Prostate gland (tissue), 2 donors: ENCODE data around the gene CARS1. TPM values are rescaled to one million over a fixed set of nuclear protein-coding genes. Genes with fewer than 3 reads are reported as not detected.
A peak's percentile ranks its signal among the peaks of the same experiment; 100 is the strongest.

Experiments
- DNase-seq: peaks from one replicate; pipeline ENCODE4 v3.0.0-alpha.2; 2019; ENCODE audit warnings: low spot score
- H3K27ac ChIP-seq, 2 donors: fragments of 200-600 bp; sonication (generic); 2 replicates each; pipeline ENCODE4 v1.5.1; 2017 to 2019
- H3K27me3 ChIP-seq: fragments of 200-600 bp; sonication (generic); replicated peaks from 2 replicates; pipeline ENCODE4 v1.5.1; 2019; ENCODE audit not compliant: insufficient read depth
- H3K36me3 ChIP-seq, 2 donors: fragments of 200-600 bp; sonication (generic); 1 replicate in 1 of 2; 2 replicates in 1 of 2; pipeline versions ENCODE4 v1.5.1 to v1.8.1; 2017 to 2019
- H3K4me1 ChIP-seq: fragments of 200-600 bp; sonication (generic); replicated peaks from 2 replicates; pipeline ENCODE4 v1.5.1; 2019
- H3K4me3 ChIP-seq, 2 donors: fragments of 200-600 bp; sonication (generic); 2 replicates each; pipeline ENCODE4 v1.5.1; 2017 to 2019
- H3K9me3 ChIP-seq: fragments of 200-600 bp; sonication (generic); 2 replicates; pipeline ENCODE4 v1.5.1; 2017
- POLR2A ChIP-seq: fragments of 450-650 bp; IDR thresholded peaks from one replicate; pipeline ENCODE4 v1.6.1; 2016; ENCODE audit warnings: antibody characterized with exemption, mild to moderate bottlenecking
- POLR2AphosphoS5 ChIP-seq: sonication (generic); formaldehyde crosslinking; IDR thresholded peaks from one replicate; pipeline ENCODE4 v1.6.1; 2017; ENCODE audit warnings: antibody characterized with exemption
- WGBS: methylation state at CpG from one replicate; pipeline ENCODE4 v1.1.5; 2018; 5-methylcytosine and 5-hydroxymethylcytosine counted together
- intact Hi-C: fragments of 100-400 bp; cut with DNase I; formaldehyde crosslinking; loops from one replicate; pipeline ENCODE4 v1.14.2; 2022
- total RNA-seq, 2 donors: library from RNA; depleted of rRNA; stranded (reverse); fragments of >200 nt; gene quantifications; one replicate each; pipeline ENCODE4 v1.1.0, GENCODE V29; 2016
- TF ChIP-seq, protein P1 (sequence below), 4 experiments: fragments of 200-600 bp in 2 of 4; fragments of 450-650 bp in 2 of 4; sonication (generic) in 2 of 4; IDR thresholded peaks; 1 replicate in 3 of 4; 2 replicates in 1 of 4; pipeline ENCODE4 v1.5.1; 2016 to 2019; ENCODE audit warnings: antibody characterized with exemption in 4 of 4, mild to moderate bottlenecking in 2 of 4, moderate library complexity in 2 of 4

CARS1 gene
- total RNA-seq, 2 donors from 2014 or later, result 25.6 to 28.9 TPM

DNA sequence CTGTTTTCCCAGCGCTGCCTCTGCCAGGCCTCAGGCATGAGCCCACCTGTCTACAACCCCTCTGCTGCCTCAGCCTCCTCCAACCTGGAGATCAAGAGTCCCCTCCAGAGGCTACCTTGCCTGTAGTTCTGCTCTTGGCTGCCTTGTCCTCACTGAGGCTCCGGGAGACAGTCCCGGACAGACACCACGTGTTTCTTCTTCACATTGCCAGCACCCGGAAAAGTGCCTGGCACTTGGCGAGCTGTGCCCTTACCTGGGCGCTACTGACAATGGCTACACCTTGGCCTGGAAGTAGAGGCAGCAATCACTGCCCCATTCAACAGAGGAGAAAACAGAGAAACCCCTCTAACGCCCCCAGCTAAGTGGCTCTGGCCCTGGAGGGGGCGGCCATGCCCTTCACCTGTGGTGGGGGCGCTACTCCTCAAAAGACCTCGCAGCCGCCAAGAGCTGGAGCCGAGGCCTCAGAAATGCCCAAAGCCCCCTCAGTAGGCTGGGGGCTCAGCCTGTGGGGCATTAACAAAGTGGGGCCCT lies 62.1 kb downstream of the CARS1 start:
- H3K36me3 ChIP-seq, result no peaks in the 10 kb centered on the region
- intact Hi-C loops, result no loop called here
- DNase-seq, result no peak
- H3K9me3 ChIP-seq, result no peaks in the 10 kb centered on the region
- no peak overlapping the region for H3K4me3 ChIP-seq
- TF ChIP-seq POLR2A, result no peak
- TF ChIP-seq POLR2AphosphoS5, result no peak
- TF ChIP-seq, protein P1, sequence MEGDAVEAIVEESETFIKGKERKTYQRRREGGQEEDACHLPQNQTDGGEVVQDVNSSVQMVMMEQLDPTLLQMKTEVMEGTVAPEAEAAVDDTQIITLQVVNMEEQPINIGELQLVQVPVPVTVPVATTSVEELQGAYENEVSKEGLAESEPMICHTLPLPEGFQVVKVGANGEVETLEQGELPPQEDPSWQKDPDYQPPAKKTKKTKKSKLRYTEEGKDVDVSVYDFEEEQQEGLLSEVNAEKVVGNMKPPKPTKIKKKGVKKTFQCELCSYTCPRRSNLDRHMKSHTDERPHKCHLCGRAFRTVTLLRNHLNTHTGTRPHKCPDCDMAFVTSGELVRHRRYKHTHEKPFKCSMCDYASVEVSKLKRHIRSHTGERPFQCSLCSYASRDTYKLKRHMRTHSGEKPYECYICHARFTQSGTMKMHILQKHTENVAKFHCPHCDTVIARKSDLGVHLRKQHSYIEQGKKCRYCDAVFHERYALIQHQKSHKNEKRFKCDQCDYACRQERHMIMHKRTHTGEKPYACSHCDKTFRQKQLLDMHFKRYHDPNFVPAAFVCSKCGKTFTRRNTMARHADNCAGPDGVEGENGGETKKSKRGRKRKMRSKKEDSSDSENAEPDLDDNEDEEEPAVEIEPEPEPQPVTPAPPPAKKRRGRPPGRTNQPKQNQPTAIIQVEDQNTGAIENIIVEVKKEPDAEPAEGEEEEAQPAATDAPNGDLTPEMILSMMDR (IDR thresholded peaks at IDR 0.05), result no peak
- 82% methylated on average over 13 of the region's 13 CpGs for WGBS
- H3K27me3 ChIP-seq, result no peaks in the 10 kb centered on the region
- H3K27ac ChIP-seq, result no peak overlapping the region
- peaks cover 7% of the 10 kb centered on the region for H3K4me1 ChIP-seq

DNA sequence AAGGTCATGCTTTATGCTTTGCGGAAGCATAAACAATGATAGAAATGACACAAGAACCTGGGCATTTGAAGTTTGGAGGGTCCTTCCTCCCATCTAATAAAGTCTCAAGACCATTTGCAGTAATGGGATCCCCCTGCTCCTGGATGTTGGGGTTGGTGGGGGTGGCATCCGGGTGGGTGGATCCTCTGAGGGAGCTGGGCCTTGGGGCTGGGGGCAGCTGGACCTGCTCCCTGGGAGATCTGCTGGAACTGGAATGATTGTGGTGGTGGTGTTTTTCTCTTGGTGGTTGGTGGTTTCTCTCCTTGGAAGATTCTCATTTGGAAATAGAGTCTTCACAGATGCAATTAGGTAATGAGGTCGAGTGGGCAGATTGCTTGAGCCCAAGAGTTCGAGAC lies 62.9 kb downstream of the CARS1 start:
- Histone ChIP-seq H3K27ac (no peak overlapping the region), H3K4me3 (no peak overlapping the region), H3K4me1 (peaks cover 8% of the 10 kb centered on the region), H3K27me3 (no peaks in the 10 kb centered on the region), H3K36me3 (no peaks in the 10 kb centered on the region), H3K9me3 (no peaks in the 10 kb centered on the region)
- intact Hi-C loops, result no loop called here
- TF ChIP-seq POLR2AphosphoS5, result no peak
- 96% methylated on average over 4 of the region's 4 CpGs for WGBS
- DNase-seq, result no peak

DNA sequence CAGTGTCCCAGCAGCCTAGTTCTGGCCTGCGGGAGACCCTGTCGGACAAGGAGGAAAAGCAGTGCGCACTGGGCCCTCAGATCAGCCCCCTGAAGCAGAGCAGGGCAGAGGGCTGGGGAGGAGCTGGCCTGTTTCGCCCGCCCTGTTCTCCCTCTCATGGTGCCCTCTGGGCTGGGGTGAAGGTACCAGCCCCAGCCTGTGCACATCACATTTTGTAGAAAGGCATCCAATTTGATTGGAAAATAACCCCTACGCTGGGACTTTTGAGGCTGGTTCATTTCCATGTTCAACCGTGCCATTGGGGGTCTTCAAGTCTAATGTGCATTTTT lies 64.3 kb downstream of the CARS1 start:
- TF ChIP-seq, protein P1 (IDR thresholded peaks at IDR 0.05), result no peak
- TF ChIP-seq POLR2A (no peak), POLR2AphosphoS5 (no peak)
- intact Hi-C loops, result no loop called here
- Histone ChIP-seq H3K27ac (peak overlapping the region in 1 of 2 donors; percentile 95), H3K27me3 (no peaks in the 10 kb centered on the region), H3K4me1 (peaks cover 13% of the 10 kb centered on the region), H3K4me3 (peak overlapping the region; percentile 94 to 96), H3K36me3 (no peaks in the 10 kb centered on the region), H3K9me3 (no peaks in the 10 kb centered on the region)
- WGBS, result 44% methylated on average over 7 of the region's 7 CpGs
- no peak for DNase-seq

DNA sequence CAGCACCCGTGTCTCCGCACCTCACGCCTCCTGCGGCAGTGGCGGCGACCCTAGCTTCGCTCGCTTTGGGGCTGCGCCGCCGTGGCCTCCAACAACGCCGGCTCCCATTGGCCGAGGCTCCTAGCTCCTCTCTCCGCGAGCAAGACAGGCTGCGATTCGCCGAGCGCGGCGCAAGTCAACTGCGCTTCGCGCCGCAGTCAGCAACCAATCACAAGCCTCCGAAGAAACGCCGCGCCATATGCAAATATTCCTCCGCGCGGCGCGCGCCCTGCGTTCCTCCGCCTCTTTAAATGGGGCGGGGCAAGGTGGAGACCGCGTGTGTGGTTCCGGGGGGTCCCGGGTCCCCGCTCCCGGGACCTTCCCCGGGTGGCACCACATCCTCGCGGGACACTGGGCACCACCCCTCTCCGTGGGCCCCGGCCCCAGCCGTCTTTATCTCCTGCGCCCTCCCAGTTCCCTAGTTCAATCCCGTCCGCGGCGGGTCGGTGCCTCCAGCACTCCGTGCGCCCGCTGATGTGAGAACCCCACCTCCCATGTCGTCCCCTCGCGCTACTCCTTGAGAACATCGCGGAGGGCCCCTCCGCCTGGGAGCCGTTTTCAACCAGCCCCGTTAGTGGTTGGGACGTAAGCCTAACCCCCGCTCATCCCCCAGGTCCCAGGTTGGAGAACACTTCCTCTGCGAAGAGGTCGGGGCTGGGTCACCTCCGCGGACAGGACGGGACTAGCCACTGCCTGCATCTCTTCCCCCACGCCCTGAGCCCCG lies 64.8 kb downstream of the CARS1 start, which contains the start of gene NAP1L4:
NAP1L4 (minus strand) TSS at position 96 of the 763 bp plus-strand sequence. CDS start 13,109 bp downstream, outside the sequence.
- under 1% methylated on average over 59 of the region's 77 CpGs for WGBS
- intact Hi-C loops, result no loop called here
- Histone ChIP-seq H3K27ac (peak within 1 kb of the TSS; percentile 95 to 96), H3K4me3 (peak within 1 kb of the TSS; percentile 94 to 96), H3K36me3 (no peaks in the 10 kb centered on the region), H3K9me3 (no peaks in the 10 kb centered on the region), H3K4me1 (peaks cover 13% of the 10 kb centered on the region), H3K27me3 (no peaks in the 10 kb centered on the region)
- TF ChIP-seq POLR2A (peak; percentile 90), POLR2AphosphoS5 (peak; percentile 96)
- TF ChIP-seq, protein P1 (IDR thresholded peaks at IDR 0.05), result no peak
- DNase-seq, result peak; percentile 97

DNA sequence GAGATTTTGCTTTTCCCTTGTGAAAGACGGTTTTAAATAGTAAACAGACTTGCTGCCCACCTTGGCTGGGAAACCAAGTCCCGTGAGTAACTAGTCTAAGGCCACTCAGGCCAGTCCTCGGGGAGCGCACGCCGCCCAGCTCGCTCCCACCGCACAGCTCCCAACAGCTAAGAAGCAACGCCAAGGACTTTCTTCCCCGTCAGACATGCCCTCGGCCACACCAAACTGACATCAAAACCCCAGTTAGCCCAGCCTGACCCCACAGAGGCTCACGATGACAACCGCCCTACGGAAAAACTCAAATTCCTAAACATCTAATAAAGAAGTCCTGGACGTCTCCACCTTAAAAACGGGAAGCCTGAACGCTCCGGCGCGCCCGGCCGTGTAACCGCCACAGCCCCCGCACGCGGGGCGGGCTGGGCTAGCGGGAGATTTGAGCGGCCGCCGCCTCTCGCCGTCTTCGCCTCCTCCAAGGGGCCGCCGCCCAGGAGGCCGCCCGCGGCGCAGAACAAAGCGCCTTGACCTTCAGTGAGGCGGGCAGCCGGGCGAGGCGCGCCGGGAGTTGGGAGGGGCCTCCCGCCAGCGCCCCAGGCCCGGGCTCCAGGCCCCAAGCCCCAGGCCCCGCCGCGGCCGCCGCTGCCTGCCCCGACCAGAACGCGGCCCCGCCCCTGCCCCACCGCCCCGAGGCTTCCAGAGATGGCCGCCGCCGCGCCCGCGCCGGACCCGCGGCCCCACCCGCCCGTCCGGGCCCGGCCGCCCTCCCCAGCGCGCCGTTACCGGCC lies 65.6 kb downstream of the CARS1 start:
- Histone ChIP-seq H3K4me3 (peak overlapping the region; percentile 94 to 96), H3K36me3 (no peaks in the 10 kb centered on the region), H3K4me1 (peaks cover 13% of the 10 kb centered on the region), H3K9me3 (no peaks in the 10 kb centered on the region), H3K27ac (peak overlapping the region; percentile 95 to 96), H3K27me3 (no peaks in the 10 kb centered on the region)
- intact Hi-C loops, result no loop called here
- no peak for TF ChIP-seq POLR2AphosphoS5
- TF ChIP-seq, protein P1 (IDR thresholded peaks at IDR 0.05), result no peak
- TF ChIP-seq POLR2A, result no peak
- DNase-seq, result peak; percentile 20
- WGBS, result under 1% methylated on average over 38 of the region's 79 CpGs
